HG03025 (cell line): ENCODE results near the gene TTC22.

Source experiments
- ATAC-seq: cut with Tn5 transposase; IDR thresholded peaks from one replicate; pipeline ENCODE4 v1.9.1; 2021; ENCODE audit warnings: mild to moderate bottlenecking, moderate library complexity; ENCODE audit not compliant: unreplicated experiment, low FRiP score

TTC22 gene

DNA sequence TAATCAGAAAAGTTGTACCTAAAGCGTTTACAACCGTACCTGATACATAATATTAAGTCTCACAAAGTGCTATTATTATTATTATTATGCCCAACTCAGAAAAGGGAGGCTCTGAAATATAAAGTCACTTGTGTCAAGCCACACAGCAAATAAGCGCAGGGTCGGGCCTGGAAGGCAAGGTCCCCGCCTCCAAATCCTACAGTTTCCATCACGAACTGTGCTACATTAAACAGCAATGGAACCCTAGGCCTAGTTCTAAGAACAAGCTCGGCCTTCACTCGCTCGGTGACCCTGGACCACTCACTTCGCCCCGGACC, 37.3 kb downstream of the TTC22 start:
- no peak for ATAC-seq

DNA sequence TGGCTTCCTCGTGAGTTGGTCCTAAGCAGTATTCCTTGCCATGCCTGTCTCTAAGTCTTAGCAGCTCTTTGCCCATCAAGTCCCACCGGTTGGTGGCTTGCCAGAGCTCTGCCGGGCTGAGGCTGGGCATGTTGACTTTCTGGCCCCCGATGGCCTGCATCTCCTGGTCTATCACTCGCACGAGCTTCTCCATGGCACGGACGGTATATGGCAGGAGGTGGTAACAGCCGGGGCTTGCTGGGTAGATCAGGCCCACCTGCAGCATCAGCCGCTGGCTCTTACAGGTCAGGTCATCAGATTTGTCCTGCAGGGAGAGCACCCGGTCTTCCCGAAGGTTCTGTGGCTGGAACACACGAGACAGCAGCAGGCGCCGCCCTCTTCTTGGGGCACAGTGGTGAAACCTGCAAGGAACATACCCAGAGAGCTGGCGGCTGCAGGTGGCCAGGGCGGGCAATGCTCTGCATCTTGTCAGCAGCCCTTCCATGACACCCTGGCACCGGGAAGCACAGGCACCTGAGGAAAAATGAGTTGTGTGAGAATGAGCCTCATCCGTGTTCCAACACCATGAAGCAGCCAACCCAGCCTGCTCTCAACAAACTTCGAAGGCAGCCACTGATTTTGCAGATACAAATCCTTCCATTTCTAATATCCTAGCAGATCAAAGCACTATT, 42.3 kb downstream of the TTC22 start:
- ATAC-seq: no peak

GRCh38 chr1:54757833-54758232, 43.3 kb downstream of the TTC22 start:
- ATAC-seq: no peak

DNA sequence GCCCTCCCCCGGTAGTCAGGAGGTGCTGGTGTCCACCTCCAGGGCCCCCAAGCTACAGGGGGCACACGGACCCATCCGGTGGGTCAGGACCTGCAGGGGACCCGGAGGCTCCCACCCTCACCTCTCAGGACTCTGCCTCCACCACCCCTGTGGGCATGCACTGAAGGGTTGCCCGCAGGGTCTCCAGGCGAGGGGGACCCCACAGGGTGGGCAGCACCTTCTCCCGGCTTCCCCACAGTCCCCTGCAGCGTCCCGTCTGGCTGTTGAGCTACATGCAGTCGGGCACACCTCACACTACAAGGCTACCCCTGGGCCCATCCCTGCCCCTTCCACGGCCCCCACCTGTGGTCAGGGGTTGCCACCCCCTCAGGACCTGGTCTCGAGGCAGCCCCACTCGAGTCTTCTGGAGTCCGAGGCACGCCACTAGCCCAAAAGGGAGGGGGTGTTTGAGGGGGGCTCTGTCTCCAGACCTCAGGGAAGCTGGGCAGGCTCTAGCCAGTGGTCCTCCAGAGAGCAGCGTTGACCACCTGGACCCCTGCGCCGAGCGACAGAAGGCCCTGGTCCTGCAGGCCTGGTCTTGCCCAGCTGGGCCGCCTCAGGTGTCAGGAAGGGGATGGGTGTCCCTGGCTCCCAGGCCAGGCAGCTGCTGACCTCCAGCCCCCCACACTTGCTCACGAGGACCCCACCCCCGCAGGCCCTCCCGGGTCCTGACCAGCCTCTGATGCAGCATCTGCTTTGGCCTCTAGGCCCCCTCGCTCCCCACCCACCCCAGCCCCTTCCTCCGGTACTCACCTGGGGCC, 46.4 kb downstream of the TTC22 start:
- ATAC-seq: no peak

GRCh38 chr1:54754045-54754444, 47.1 kb downstream of the TTC22 start:
- no peak for ATAC-seq

- ATAC-seq: no peak
Measured at GRCh38 chr1:54751426-54751825, 49.7 kb downstream of the TTC22 start.

DNA sequence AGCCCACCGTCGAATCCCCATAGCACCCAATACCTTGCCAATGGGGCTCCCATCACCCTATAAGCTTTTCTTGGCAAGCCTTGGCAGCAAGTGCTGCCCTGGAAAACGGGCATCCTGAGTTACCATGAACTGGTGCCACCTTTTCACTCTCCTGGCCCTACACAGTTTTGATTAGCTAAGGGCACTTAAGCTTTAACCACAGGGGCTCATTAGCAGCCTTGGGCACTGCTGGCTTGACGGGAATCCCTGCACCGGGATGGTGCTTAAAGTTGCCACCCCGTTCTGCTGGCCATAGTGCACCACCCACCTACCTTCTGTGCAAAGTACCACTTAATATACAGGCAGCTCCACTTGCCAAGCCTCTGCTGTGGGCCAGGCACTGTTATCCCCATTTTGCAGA, 50.5 kb downstream of the TTC22 start:
- no peak for ATAC-seq

- no peak for ATAC-seq
Measured at GRCh38 chr1:54748094-54748835, 52.9 kb downstream of the TTC22 start.

DNA sequence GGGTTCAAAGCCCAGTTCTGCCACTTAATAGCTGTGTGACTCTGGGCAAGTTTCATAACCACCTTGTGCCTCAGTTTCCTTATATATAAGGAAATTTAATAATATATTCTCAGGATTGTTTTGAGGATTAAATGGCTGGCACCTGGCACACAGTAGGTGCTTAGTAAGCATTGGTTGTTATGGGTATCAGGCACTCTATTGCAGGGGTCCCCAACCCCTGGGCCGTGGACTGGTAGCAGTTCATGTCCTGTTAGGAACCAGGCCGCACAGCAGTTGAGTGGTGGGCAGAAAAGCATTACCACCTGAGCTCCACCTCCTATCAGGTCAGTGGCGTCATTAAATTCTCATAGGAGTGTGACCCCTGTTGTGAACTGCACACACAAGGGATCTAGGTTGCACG, 55.3 kb downstream of the TTC22 start:
- ATAC-seq: no peak

DNA sequence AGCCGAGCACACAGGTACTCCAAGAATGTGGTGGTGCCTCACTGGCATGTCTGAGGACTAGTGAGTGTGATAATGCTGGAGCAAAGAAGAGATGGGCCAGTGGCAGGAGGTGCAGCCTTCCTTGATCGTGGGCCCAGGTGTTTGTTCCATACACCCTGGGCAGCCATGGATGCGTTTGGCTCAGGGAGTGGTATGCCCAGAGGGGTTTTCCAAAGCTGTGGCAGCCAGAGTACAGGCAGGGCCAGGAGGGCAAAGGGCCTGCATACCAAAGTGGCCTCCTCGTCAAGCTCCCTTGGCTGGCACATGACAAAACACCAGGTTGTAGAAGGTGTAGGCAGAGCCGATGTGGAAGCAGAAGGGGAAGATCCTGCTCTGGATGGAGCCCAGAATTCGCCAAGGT, 55.8 kb downstream of the TTC22 start:
- ATAC-seq: no peak

DNA sequence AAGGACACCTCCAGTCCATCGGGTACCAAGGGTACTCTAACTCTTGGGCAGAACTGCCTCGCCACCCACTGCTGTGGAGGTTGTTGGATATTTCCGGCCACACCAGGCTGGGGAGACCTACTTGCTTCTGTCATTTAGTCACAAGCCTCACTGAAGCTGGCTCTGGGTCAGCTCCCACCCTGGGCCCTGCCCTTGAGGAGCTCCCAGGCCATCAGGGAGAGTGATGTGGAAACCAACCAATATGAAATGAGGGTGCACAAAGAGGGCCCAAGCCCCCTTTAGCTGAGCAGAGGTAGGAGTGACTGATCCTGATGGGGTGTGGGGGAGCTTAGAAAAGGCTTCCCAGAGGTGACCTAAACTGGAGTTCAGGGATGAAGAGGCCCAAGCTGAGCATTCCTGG, 56.4 kb downstream of the TTC22 start:
- ATAC-seq: no peak

DNA sequence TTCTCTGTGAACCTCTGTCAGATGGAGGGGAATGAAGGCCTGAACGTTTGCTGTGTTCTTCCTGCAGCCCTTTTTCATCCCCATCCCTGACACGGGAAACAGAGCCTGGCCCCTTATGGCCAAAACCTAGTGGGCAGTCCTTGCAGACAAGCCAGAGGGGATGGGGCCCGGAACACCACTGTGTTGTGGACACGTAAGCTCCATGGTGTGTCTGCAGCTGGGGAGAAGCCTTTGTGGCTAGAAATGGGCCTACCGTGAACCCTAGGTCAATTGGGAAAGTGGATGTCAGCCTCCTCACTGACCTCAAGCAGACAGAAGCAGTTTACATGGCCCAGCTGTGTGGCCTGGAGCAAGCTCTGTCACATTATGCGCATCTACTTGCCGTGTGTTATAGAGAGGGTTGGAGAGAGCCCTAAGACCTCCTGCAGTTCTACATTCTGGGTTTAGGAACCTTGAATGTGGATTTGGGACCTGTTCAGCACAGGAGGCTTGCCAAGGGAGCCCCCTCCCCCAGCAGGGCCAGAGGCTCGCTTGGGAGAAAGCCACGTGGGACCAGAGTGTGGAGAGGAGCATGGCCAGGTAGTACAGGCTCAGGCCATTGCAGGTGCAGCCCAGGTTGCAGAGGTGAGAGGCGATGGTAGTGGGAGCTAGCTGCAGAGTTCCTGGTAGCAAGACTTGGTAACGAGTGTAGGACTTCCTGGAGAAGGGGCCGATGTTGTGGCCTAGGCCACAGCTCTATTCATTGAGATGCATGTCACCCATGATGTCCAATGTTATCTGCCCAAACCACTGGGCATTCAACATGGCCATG, 57.5 kb downstream of the TTC22 start:
- ATAC-seq: no peak

- ATAC-seq: no peak
Measured at GRCh38 chr1:54742282-54742681, 58.8 kb downstream of the TTC22 start.

DNA sequence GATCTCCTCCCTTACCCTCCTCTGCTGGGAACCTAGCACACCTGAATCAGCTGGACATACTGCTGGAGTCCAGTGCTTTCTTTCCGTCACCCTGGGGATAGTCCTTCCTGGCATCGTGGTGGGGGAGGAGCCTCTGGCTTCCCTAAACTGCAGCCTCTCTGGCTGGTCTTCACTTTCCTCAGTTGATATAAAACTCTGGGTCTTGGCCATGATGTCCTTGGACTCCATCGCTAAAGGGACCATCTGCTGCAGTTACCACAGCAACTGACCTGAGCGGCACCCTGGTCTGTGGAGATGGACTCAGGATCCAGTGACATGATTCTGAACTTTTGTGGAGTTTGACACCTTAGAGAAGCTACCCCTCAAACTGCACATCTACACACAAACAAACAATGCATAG, 59.6 kb downstream of the TTC22 start:
- ATAC-seq: no peak

GRCh38 chr1:54738244-54738643, 62.9 kb downstream of the TTC22 start:
- no peak for ATAC-seq

- no peak for ATAC-seq
Measured at GRCh38 chr1:54736685-54737084, 64.4 kb downstream of the TTC22 start.
